Neural cell (in vitro differentiated cells): Measurements from ENCODE around the gene PRRX2. TPM values are rescaled to one million over a fixed set of nuclear protein-coding genes. Genes with fewer than 3 reads are reported as not detected.
A peak's percentile ranks its signal among the peaks of the same experiment; 100 is the strongest.
"Not testable (repeated sequence)": the region's sequence is repeated elsewhere in the genome, so short reads cannot be mapped to it uniquely, and the experiment has no call there.

Experiments
- H2AFZ ChIP-seq: fragments of 200-600, 300-800 bp; sonication (generic), shearing (Covaris generic); 2 replicates; pipeline ENCODE4 v1.6.0; 2014; ENCODE audit warnings: low read depth, mild to moderate bottlenecking, antibody characterized with exemption, low read length, moderate library complexity
- H3F3A ChIP-seq: fragments of 200-600 bp; shearing (Covaris generic); 2 replicates; pipeline ENCODE4 v1.6.1; 2016; ENCODE audit warnings: mild to moderate bottlenecking, moderate library complexity, mixed read lengths, antibody characterized with exemption, low read length; ENCODE audit not compliant: insufficient read depth, poor library complexity, severe bottlenecking
- H3K27ac ChIP-seq: fragments of 200-600, 300-800 bp; sonication (generic), shearing (Covaris generic); 2 replicates; pipeline ENCODE4 v1.5.1; 2014; ENCODE audit warnings: mild to moderate bottlenecking, low read length, moderate library complexity
- H3K27me3 ChIP-seq: fragments of 300-800, 200-600 bp; sonication (generic), shearing (Covaris generic); 2 replicates; pipeline ENCODE4 v1.6.0; 2014; ENCODE audit warnings: mild to moderate bottlenecking, low read depth, low read length, moderate library complexity; ENCODE audit not compliant: insufficient read depth
- H3K36me3 ChIP-seq: fragments of 300-800, 200-600 bp; sonication (generic), shearing (Covaris generic); 2 replicates; pipeline ENCODE4 v1.5.1; 2014; ENCODE audit warnings: mild to moderate bottlenecking, antibody characterized with exemption, low read length, moderate library complexity; ENCODE audit not compliant: insufficient read depth
- H3K4me2 ChIP-seq: fragments of 300-800, 200-600 bp; sonication (generic), shearing (Covaris generic); 2 replicates; pipeline ENCODE4 v1.6.0; 2014; ENCODE audit warnings: mild to moderate bottlenecking, low read length
- H3K4me3 ChIP-seq: fragments of 300-800, 200-600 bp; sonication (generic), shearing (Covaris generic); 2 replicates; pipeline ENCODE4 v1.5.1; 2014; ENCODE audit warnings: mild to moderate bottlenecking, low read length, moderate library complexity
- H3K79me2 ChIP-seq: fragments of 200-600 bp; shearing (Covaris generic); replicated peaks from 2 replicates; pipeline ENCODE4 v1.6.0; 2014; ENCODE audit warnings: mild to moderate bottlenecking, low read length, moderate library complexity; ENCODE audit not compliant: insufficient read depth
- H3K9ac ChIP-seq: fragments of 300-800, 200-600 bp; sonication (generic), shearing (Covaris generic); 2 replicates; pipeline ENCODE4 v1.6.1; 2016; ENCODE audit warnings: mild to moderate bottlenecking, low read length, mixed read lengths
- H3K9me2 ChIP-seq: fragments of 200-600 bp; shearing (Covaris generic); 2 replicates; pipeline ENCODE4 v1.6.1; 2016; ENCODE audit warnings: mild to moderate bottlenecking, low read length, mixed read lengths; ENCODE audit not compliant: insufficient read depth
- H3K9me3 ChIP-seq: fragments of 200-600, 300-800 bp; sonication (generic), shearing (Covaris generic); 2 replicates; pipeline ENCODE4 v1.6.1; 2016; ENCODE audit warnings: mild to moderate bottlenecking, mixed run types, low read length, moderate library complexity, mixed read lengths
- H4K20me1 ChIP-seq: fragments of 200-600 bp; shearing (Covaris generic); 2 replicates; pipeline ENCODE4 v1.6.1; 2016; ENCODE audit warnings: mild to moderate bottlenecking, mixed run types; ENCODE audit not compliant: insufficient read depth
- EP300 ChIP-seq: fragments of 450-650 bp; conservative IDR thresholded peaks from 2 replicates; pipeline ENCODE4 v1.6.1; 2014; ENCODE audit warnings: antibody characterized with exemption, mild to moderate bottlenecking, moderate library complexity; ENCODE audit not compliant: poor library complexity, severe bottlenecking
- EZH2 ChIP-seq: fragments of 200-600, 300-800 bp; shearing (Covaris generic), sonication (generic); IDR thresholded peaks from 2 replicates; pipeline ENCODE4 v1.6.1; 2014; ENCODE audit warnings: antibody characterized with exemption, low read length, borderline replicate concordance, mild to moderate bottlenecking; ENCODE audit not compliant: insufficient read depth, poor library complexity, severe bottlenecking
- MXI1 ChIP-seq: fragments of 450-650 bp; conservative IDR thresholded peaks from 2 replicates; pipeline ENCODE4 v1.6.1; 2014; ENCODE audit warnings: antibody characterized with exemption, mild to moderate bottlenecking; ENCODE audit not compliant: poor library complexity, severe bottlenecking
- POLR2AphosphoS5 ChIP-seq: IDR thresholded peaks from 2 replicates; pipeline ENCODE4 v1.6.1; 2012
- RAD21 ChIP-seq: fragments of 450-650 bp; conservative IDR thresholded peaks from 2 replicates; pipeline ENCODE4 v1.6.1; 2014; ENCODE audit warnings: antibody characterized with exemption, mild to moderate bottlenecking, moderate library complexity
- SMC3 ChIP-seq: fragments of 450-650 bp; conservative IDR thresholded peaks from 2 replicates; pipeline ENCODE4 v1.6.1; 2014; ENCODE audit warnings: antibody characterized with exemption, mild to moderate bottlenecking, moderate library complexity; ENCODE audit not compliant: poor library complexity
- TAF1 ChIP-seq: IDR thresholded peaks from 2 replicates; pipeline ENCODE4 v1.6.1; 2012; ENCODE audit warnings: low read depth
- polyA plus RNA-seq: library from polyadenylated mRNA; depleted of rRNA; stranded (reverse); fragments of >200 nt; gene quantifications from 2 replicates; pipeline ENCODE4 v1.2.3, GENCODE V29; 2014
- TF ChIP-seq, protein P1 (sequence below): fragments of 450-650 bp; IDR thresholded peaks from 2 replicates; pipeline ENCODE4 v1.5.1; 2014; ENCODE audit warnings: antibody characterized with exemption, mild to moderate bottlenecking, moderate library complexity; ENCODE audit not compliant: poor library complexity, severe bottlenecking
- TF ChIP-seq, protein P2 (sequence below): IDR thresholded peaks from 2 replicates; pipeline ENCODE4 v1.6.1; 2012; ENCODE audit warnings: borderline replicate concordance

Gene PRRX2
- polyA plus RNA-seq, 1 donor from 2014 or later, result not detected

DNA sequence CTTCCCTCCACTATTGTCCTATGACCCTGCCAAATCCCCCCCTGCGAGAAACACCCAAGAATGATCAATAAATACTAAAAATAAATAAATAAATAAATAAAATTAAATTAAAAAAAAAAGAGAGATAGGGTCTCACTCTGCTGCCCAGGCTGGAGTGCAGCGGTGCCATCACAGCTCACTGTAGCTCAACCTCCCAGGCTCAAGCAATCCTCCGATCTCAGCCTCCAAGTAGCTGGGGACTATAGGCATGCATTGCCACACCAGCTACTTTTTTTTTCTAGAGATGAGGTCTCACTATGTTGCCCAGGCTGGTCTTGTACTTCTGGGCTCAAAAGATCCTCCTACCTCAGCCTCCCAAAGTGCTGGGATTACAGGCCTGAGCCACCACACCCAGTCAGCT lies 3.2 kb upstream of the PRRX2 start:
- H3K4me2 ChIP-seq, H3K9me2 ChIP-seq, H3F3A ChIP-seq, H4K20me1 ChIP-seq, H3K9me3 ChIP-seq, H2AFZ ChIP-seq, H3K27ac ChIP-seq, H3K4me3 ChIP-seq, H3K36me3 ChIP-seq, H3K79me2 ChIP-seq, H3K9ac ChIP-seq: not testable (repeated sequence)
- H3K27me3 ChIP-seq, result peaks cover 27% of the 10 kb centered on the region

DNA sequence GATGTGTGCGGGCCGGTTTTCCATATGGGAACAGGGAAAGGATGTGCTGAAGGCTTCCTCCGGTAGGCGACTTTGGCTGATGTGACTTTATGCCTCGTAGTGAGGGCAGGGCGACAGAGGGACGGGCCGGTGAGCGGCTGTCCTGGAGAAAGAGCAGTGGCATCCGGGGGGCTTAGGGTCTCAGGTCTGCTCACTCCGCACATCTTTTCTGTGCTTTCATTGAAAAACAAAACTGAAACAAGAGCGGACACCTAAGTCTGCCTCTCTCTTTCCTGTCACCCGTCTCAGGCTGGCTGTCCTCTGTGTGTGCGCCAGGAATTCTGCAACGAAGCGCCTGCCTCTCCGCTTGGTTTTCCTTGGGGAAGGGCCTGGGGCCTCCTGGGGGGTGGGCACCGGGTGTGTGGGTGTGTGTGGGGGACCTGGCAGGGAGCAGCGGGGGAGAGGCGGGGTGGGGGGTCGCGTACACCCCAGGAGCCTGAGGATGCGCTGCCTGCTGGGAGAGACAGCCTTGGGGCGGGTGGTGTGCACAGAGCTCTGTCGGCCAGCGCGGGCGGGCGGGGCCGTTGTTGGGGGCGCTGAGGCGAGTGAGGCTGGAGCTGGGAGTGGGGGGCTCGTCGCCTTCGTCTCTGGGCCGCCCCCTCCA lies 580 bp upstream of the PRRX2 start:
- no peak overlapping the region for H2AFZ ChIP-seq

DNA sequence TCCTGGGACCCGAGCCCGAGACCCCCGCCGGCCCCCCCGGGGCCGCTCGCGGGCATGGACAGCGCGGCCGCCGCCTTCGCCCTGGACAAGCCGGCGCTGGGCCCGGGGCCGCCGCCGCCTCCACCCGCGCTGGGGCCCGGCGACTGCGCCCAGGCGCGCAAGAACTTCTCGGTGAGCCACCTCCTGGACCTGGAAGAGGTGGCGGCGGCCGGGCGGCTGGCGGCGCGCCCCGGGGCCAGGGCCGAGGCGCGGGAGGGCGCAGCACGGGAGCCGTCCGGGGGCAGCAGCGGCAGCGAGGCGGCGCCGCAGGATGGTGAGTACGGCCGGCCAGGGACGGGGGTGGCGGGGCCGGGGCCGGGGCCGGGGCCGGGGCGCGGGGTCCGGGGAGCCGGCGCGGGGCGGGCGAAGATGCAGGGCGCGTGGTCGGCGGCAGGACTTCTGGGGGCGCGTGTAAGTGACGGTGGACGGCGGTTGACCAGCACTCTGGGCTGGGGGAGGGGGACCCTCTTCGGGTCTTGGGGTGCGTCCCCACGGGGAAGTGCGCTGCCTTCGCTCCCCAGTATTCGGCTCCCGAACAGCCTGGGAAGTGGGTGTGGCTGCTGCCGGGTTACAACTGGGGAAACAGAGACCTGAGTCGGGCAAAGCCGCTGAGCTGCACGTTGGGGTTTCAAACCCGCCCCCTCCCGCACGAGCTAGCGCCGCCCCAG lies 520 bp downstream of the PRRX2 start:
- H3K27me3 ChIP-seq, result peaks cover 33% of the 10 kb centered on the region
- no peaks in the 10 kb centered on the region for H3K9me3 ChIP-seq
- no peak overlapping the region for H3K4me2 ChIP-seq

More for the DNA sequence above, 580 bp upstream of the PRRX2 start:
- H3K27me3 ChIP-seq, result peaks cover 33% of the 10 kb centered on the region
- no peaks in the 10 kb centered on the region for H3F3A ChIP-seq
- no peak overlapping the region for H3K9ac ChIP-seq
- no peaks in the 10 kb centered on the region for H3K36me3 ChIP-seq
- no peaks in the 10 kb centered on the region for H3K9me2 ChIP-seq
- H3K4me3 ChIP-seq, result peak overlapping the region; percentile 55
- no peaks in the 10 kb centered on the region for H3K9me3 ChIP-seq
- H4K20me1 ChIP-seq, result no peaks in the 10 kb centered on the region
- TF ChIP-seq EP300 (no peak), EZH2 (no peak)
- TF ChIP-seq, protein P1, sequence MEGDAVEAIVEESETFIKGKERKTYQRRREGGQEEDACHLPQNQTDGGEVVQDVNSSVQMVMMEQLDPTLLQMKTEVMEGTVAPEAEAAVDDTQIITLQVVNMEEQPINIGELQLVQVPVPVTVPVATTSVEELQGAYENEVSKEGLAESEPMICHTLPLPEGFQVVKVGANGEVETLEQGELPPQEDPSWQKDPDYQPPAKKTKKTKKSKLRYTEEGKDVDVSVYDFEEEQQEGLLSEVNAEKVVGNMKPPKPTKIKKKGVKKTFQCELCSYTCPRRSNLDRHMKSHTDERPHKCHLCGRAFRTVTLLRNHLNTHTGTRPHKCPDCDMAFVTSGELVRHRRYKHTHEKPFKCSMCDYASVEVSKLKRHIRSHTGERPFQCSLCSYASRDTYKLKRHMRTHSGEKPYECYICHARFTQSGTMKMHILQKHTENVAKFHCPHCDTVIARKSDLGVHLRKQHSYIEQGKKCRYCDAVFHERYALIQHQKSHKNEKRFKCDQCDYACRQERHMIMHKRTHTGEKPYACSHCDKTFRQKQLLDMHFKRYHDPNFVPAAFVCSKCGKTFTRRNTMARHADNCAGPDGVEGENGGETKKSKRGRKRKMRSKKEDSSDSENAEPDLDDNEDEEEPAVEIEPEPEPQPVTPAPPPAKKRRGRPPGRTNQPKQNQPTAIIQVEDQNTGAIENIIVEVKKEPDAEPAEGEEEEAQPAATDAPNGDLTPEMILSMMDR, result no peak
- H3K79me2 ChIP-seq, result no peaks in the 10 kb centered on the region
- H3K27ac ChIP-seq, result no peak overlapping the region
- H3K4me2 ChIP-seq, result no peak overlapping the region

More for the DNA sequence above, 520 bp downstream of the PRRX2 start:
- H4K20me1 ChIP-seq, result no peaks in the 10 kb centered on the region
- H2AFZ ChIP-seq, result no peak overlapping the region
- no peak overlapping the region for H3K9ac ChIP-seq
- no peak overlapping the region for H3K4me3 ChIP-seq
- TF ChIP-seq TAF1, result no peak
- no peak for TF ChIP-seq RAD21
- TF ChIP-seq EP300, result no peak
- TF ChIP-seq SMC3, result no peak
- TF ChIP-seq, protein P1, result no peak
- no peak for TF ChIP-seq POLR2AphosphoS5
- TF ChIP-seq MXI1, result no peak
- TF ChIP-seq, protein P2, sequence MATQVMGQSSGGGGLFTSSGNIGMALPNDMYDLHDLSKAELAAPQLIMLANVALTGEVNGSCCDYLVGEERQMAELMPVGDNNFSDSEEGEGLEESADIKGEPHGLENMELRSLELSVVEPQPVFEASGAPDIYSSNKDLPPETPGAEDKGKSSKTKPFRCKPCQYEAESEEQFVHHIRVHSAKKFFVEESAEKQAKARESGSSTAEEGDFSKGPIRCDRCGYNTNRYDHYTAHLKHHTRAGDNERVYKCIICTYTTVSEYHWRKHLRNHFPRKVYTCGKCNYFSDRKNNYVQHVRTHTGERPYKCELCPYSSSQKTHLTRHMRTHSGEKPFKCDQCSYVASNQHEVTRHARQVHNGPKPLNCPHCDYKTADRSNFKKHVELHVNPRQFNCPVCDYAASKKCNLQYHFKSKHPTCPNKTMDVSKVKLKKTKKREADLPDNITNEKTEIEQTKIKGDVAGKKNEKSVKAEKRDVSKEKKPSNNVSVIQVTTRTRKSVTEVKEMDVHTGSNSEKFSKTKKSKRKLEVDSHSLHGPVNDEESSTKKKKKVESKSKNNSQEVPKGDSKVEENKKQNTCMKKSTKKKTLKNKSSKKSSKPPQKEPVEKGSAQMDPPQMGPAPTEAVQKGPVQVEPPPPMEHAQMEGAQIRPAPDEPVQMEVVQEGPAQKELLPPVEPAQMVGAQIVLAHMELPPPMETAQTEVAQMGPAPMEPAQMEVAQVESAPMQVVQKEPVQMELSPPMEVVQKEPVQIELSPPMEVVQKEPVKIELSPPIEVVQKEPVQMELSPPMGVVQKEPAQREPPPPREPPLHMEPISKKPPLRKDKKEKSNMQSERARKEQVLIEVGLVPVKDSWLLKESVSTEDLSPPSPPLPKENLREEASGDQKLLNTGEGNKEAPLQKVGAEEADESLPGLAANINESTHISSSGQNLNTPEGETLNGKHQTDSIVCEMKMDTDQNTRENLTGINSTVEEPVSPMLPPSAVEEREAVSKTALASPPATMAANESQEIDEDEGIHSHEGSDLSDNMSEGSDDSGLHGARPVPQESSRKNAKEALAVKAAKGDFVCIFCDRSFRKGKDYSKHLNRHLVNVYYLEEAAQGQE, result no peak
- TF ChIP-seq EZH2, result no peak
- H3K79me2 ChIP-seq, result no peaks in the 10 kb centered on the region
- no peak overlapping the region for H3K27ac ChIP-seq
- no peaks in the 10 kb centered on the region for H3K36me3 ChIP-seq
- no peaks in the 10 kb centered on the region for H3F3A ChIP-seq
- H3K9me2 ChIP-seq, result no peaks in the 10 kb centered on the region
